Vagina (tissue), 2 donors: ENCODE data around the gene ZNF784. TPM values are rescaled to one million over a fixed set of nuclear protein-coding genes. Genes with fewer than 3 reads are reported as not detected.

Source experiments
- DNase-seq, 2 donors: peaks; one replicate each; pipeline ENCODE4 v3.0.0-alpha.2; 2017; ENCODE audit errors: extremely low spot score in 2 of 2
- H3K27ac ChIP-seq: fragments of 200-600 bp; sonication (generic); one replicate; pipeline ENCODE4 v1.5.1; 2019
- H3K27me3 ChIP-seq: fragments of 200-600 bp; sonication (generic); one replicate; pipeline ENCODE4 v1.5.1; 2019
- H3K36me3 ChIP-seq, 2 donors: fragments of 200-600 bp; sonication (generic); one replicate each; pipeline ENCODE4 v1.5.1; 2017 to 2019
- H3K4me1 ChIP-seq: fragments of 200-600 bp; sonication (generic); one replicate; pipeline ENCODE4 v1.5.1; 2019
- H3K4me3 ChIP-seq, 2 donors: fragments of 200-600 bp; sonication (generic); 1 replicate in 1 of 2; 2 replicates in 1 of 2; pipeline ENCODE4 v1.5.1; 2016 to 2019
- H3K9me3 ChIP-seq: fragments of 200-600 bp; sonication (generic); one replicate; pipeline ENCODE4 v1.5.1; 2019
- CTCF ChIP-seq, 3 experiments: fragments of 450-650 bp in 2 of 3; fragments of 200-600 bp in 1 of 3; sonication (generic) in 1 of 3; IDR thresholded peaks; one replicate each; pipeline ENCODE4 v1.5.1; 2017 to 2019; ENCODE audit warnings: antibody characterized with exemption in 3 of 3, mild to moderate bottlenecking in 2 of 3, moderate library complexity in 2 of 3
- POLR2A ChIP-seq, 2 donors: fragments of 450-650 bp; IDR thresholded peaks; one replicate each; pipeline ENCODE4 v1.6.1; 2017; ENCODE audit warnings: antibody characterized with exemption in 2 of 2, mild to moderate bottlenecking in 2 of 2, moderate library complexity in 2 of 2
- POLR2AphosphoS5 ChIP-seq, 2 donors: sonication (generic); formaldehyde crosslinking; IDR thresholded peaks; one replicate each; pipeline ENCODE4 v1.9.0; 2017; ENCODE audit warnings: antibody characterized with exemption in 2 of 2, mild to moderate bottlenecking in 2 of 2, low read depth in 1 of 2; ENCODE audit not compliant: insufficient read depth in 1 of 2
- intact Hi-C: fragments of 100-400 bp; cut with DNase I; formaldehyde crosslinking; loops from one replicate; pipeline ENCODE4 v1.15.1; 2023
- total RNA-seq: library from RNA; depleted of rRNA; stranded (reverse); fragments of >200 nt; gene quantifications from one replicate; pipeline ENCODE4 v1.2.3, GENCODE V29; 2016

Gene ZNF784
- total RNA-seq, 1 donor from 2014 or later = 5.2 TPM

- intact Hi-C loops = loop anchor here (10.0 kb wide), 1 partner anchor 198 kb away; the partner anchor contains the start of gene UBE2S
- TF ChIP-seq CTCF (IDR thresholded peaks at IDR 0.05) (no peak), POLR2A (IDR thresholded peaks at IDR 0.05) (no peak), POLR2AphosphoS5 (IDR thresholded peaks at IDR 0.05; ENCODE audit: insufficient read depth in 1 of 2, low read depth in 1 of 2) (no peak)
- Histone ChIP-seq H3K9me3 (no peaks in the 10 kb centered on the region), H3K36me3 (peaks cover 0 to 1% of the 10 kb centered on the region in 2 donors), H3K27me3 (no peaks in the 10 kb centered on the region), H3K27ac (no peak overlapping the region), H3K4me3 (no peak overlapping the region), H3K4me1 (peaks cover 37% of the 10 kb centered on the region)
- no peak for DNase-seq
These were observed 22.0 kb downstream of the ZNF784 start for GRCh38 chr19:55602104-55603001.

GRCh38 chr19:55601084-55601483 lies 23.3 kb downstream of the ZNF784 start:
- intact Hi-C loops = loop anchor here (10.0 kb wide), 1 partner anchor 196 kb away; the partner anchor contains the start of gene UBE2S
- H3K36me3 ChIP-seq = peaks cover 0 to 3% of the 10 kb centered on the region in 2 donors
- no peaks in the 10 kb centered on the region for H3K27me3 ChIP-seq
- peaks cover 24% of the 10 kb centered on the region for H3K4me1 ChIP-seq
- TF ChIP-seq CTCF (IDR thresholded peaks at IDR 0.05) (no peak), POLR2AphosphoS5 (IDR thresholded peaks at IDR 0.05; ENCODE audit: insufficient read depth in 1 of 2, low read depth in 1 of 2) (peak in 1 of 2 donors; percentile 51)
- DNase-seq = no peak
- H3K27ac ChIP-seq = peak overlapping the region; percentile 95
- peak overlapping the region; percentile 60 to 72 for H3K4me3 ChIP-seq
- no peaks in the 10 kb centered on the region for H3K9me3 ChIP-seq

- peaks cover 22% of the 10 kb centered on the region for H3K4me1 ChIP-seq
- TF ChIP-seq POLR2AphosphoS5 (IDR thresholded peaks at IDR 0.05; ENCODE audit: insufficient read depth in 1 of 2, low read depth in 1 of 2) (no peak), POLR2A (IDR thresholded peaks at IDR 0.05) (no peak), CTCF (IDR thresholded peaks at IDR 0.05) (no peak)
- peaks cover 0 to 6% of the 10 kb centered on the region in 2 donors for H3K36me3 ChIP-seq
- DNase-seq = no peak
- H3K9me3 ChIP-seq = no peaks in the 10 kb centered on the region
- intact Hi-C loops = loop anchor here (10.0 kb wide), 1 partner anchor 196 kb away; the partner anchor contains the start of gene UBE2S
- H3K4me3 ChIP-seq = peak overlapping the region; percentile 60 to 72
- H3K27me3 ChIP-seq = no peaks in the 10 kb centered on the region
- H3K27ac ChIP-seq = peak overlapping the region; percentile 95
These were observed 23.7 kb downstream of the ZNF784 start for GRCh38 chr19:55600662-55601028.

- Histone ChIP-seq H3K27ac (peak within 1 kb of the TSS; percentile 95), H3K27me3 (no peaks in the 10 kb centered on the region), H3K4me3 (peak within 1 kb of the TSS; percentile 60 to 72), H3K9me3 (no peaks in the 10 kb centered on the region), H3K36me3 (peaks cover 0 to 12% of the 10 kb centered on the region in 2 donors), H3K4me1 (peaks cover 22% of the 10 kb centered on the region)
- peak in 1 of 2 donors; percentile 95 for DNase-seq
- peak; percentile 33 to 38 for TF ChIP-seq POLR2AphosphoS5 (IDR thresholded peaks at IDR 0.05; ENCODE audit: insufficient read depth in 1 of 2, low read depth in 1 of 2)
- no peak for TF ChIP-seq CTCF (IDR thresholded peaks at IDR 0.05)
- peak in 1 of 2 donors; percentile 27 for TF ChIP-seq POLR2A (IDR thresholded peaks at IDR 0.05)
- intact Hi-C loops = loop anchor here (10.0 kb wide), 1 partner anchor 195 kb away; the partner anchor contains the start of gene UBE2S
These were observed 24.3 kb downstream of the ZNF784 start, which contains the start of gene ZNF524 for GRCh38 chr19:55599842-55600661. ZNF524 (plus strand) TSS chr19:55600288; CDS start chr19:55602113, 1,825 bp downstream.
